ENCODE data around the gene MACF1. TPM values are rescaled to one million over a fixed set of nuclear protein-coding genes. Genes with fewer than 3 reads are reported as not detected.

MACF1 gene
- total and polyA plus RNA-seq, 2 of the 13 experiments (the other 11 are each of a cell fraction or from before 2014, with no cell fraction given), result 36.7 to 65.4 TPM

DNA sequence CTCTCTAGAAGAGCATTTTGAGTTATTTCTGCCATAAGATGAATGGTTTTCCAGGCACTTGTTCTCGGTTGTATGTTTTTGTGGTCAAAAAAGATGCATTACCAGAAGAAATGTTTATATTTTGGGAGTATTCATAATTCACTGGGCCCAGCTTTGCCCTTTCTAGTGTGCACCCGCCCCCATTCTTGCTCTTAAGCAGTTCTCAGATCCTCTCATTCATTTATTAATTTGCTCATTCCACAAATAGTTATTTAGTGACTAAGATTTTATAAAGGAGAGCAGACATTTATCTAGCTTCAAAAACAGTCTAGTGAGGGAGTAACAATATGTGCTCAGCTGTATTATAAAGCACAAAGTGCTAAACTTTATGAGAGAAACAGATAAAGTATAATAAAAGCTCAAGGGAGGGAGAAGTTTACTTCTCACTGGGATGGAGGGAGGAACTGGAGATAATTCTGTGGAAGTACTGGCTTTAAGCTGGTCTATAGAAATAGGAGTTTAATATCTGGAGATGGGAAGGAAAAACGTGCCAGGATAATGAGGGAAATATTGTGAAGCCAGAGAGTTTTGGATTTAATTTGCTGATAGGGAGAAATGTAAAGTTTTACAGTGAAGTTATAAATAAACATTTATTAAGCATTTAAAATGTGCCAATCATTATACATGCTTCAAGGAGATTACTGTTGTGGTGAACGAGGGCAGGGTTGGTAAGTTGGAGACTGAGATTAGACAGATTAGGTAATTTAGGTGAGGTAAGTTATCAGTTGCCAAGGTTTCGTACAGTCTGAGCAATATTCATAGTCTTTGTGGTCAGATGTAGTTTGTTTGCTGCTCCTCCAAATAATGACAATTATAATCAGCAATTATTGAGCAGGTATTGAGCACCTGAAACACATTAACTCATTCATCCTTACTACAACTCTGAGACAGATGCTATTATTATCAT, 9.1 kb upstream of the MACF1 start (continued):
- no peak for TF ChIP-seq RFXAP (CRISPR knock-in tag; IDR thresholded peaks at IDR 0.05; ENCODE audit: borderline replicate concordance)
- TF ChIP-seq NCOR1 (IDR thresholded peaks at IDR 0.05; ENCODE audit: borderline replicate concordance, low read length), result no peak
- TF ChIP-seq SATB2 (CRISPR knock-in tag; IDR thresholded peaks at IDR 0.05), result no peak
- TF ChIP-seq ZSCAN12 (CRISPR knock-in tag; IDR thresholded peaks at IDR 0.05), result no peak
- no peak for TF ChIP-seq ZMAT3 (CRISPR knock-in tag; conservative IDR thresholded peaks at IDR 0.05)

DNA sequence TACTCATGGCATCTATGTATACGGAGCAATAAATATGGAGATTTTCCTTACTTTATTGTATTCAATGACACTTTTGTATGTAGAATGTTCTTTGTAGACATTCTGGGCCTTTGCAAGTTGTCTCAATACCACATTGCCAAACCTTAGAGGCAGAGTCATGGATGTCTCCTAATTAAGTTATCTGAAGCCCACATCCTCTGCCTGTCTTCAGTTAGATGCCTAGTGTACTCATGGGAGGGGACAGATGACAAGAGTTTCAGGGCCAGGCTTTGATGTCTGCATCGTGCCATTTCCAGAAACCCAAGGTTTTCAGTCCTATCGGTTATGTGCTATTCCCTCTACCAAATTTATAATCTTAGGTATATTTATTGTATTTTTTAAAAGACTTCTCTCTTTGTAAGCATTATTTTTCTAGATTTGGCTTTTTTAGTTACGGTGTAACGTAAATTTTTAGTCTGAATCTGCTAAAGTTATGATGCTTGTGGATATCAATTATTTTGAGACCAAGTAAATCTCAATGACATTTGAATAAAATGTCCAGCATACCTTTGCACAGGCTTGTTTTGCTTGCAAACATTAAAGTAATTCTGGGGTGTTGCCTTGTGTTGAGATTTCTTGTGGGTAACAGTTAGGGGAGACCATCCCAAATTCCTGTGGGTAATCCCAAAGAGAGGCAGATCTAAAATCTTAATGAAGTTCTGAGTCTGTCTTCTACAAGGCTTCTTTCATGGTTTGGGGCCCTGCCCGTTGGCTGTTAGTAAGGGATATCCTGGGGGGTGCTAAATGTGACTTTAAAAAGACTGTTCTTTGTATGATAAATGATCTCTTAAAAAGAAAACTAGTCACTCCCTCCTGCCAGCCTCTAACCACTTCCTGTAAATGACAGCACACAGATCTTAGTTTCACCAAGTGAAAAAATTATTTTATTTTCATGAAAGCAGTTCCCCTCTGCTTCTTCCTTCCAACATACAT, 8.0 kb upstream of the MACF1 start:
- Histone ChIP-seq H3K4me3 (replicated peaks in 1 of 3; ENCODE audit: insufficient read depth in 1 of 3, low read depth in 2 of 3, low read length in 3 of 3) (no peak overlapping the region), H3K79me2 (ENCODE audit: insufficient read depth, low read length) (peaks cover 3% of the 10 kb centered on the region), H3K4me2 (ENCODE audit: low read depth, low read length) (no peak overlapping the region), H3K9ac (ENCODE audit: insufficient read depth, low read depth, low read length) (no peak overlapping the region), H3K4me1 (ENCODE audit: insufficient read depth, low read length) (peaks cover 35% of the 10 kb centered on the region), H3K27me3 (ENCODE audit: control insufficient read depth in 1 of 2, insufficient read depth in 2 of 2, low read length in 2 of 2) (no peaks in the 10 kb centered on the region), H3K27ac (ENCODE audit: extremely low read length, insufficient read depth, low read length) (no peak overlapping the region), H2AFZ (ENCODE audit: low read length) (no peak overlapping the region), H3K9me3 (ENCODE audit: low read length) (no peaks in the 10 kb centered on the region), H4K20me1 (ENCODE audit: insufficient read depth, low read length) (peaks cover 22% of the 10 kb centered on the region), H3K36me3 (replicated peaks in 1 of 2; ENCODE audit: control insufficient read depth in 1 of 2, insufficient read depth in 2 of 2, low read length in 2 of 2) (no peaks in the 10 kb centered on the region)
- ChIA-PET POLR2A (no interaction called here), CTCF (ENCODE audit: low intra/inter-chr PET ratio, low total read pairs) (no interaction called here)
- WGBS (ENCODE audit: low lambda C conversion rate), result 90% methylated on average over 6 of the region's 6 CpGs
- in situ Hi-C loops (cut with HindIII; ENCODE audit: extremely low pct_ligation_motif_present, low pct_unique_long_range_greater_than_20kb), result loop anchor here (5.0 kb wide), 1 partner anchor 56 kb away; no protein-coding TSS in a partner anchor
- no TSS peak for BruUV-seq (replicated peaks)
- DNase-seq (ENCODE audit: low spot score) (no peak), ATAC-seq (no peak), FAIRE-seq (no peak)
- TF ChIP-seq SRSF9 (IDR thresholded peaks at IDR 0.05; ENCODE audit: borderline replicate concordance, insufficient read depth, low read depth, low read length, poor library complexity, severe bottlenecking), result no peak
- TF ChIP-seq NR2C2 (CRISPR knock-in tag; IDR thresholded peaks at IDR 0.05; ENCODE audit: borderline replicate concordance), result no peak
- TF ChIP-seq KLF9 (CRISPR knock-in tag; IDR thresholded peaks at IDR 0.05; ENCODE audit: low read depth), result no peak
- no peak for TF ChIP-seq ZNF619 (CRISPR knock-in tag; IDR thresholded peaks at IDR 0.05)
- no peak for TF ChIP-seq MAFF (IDR thresholded peaks at IDR 0.05; ENCODE audit: low read depth, low read length)
- TF ChIP-seq, protein P1, sequence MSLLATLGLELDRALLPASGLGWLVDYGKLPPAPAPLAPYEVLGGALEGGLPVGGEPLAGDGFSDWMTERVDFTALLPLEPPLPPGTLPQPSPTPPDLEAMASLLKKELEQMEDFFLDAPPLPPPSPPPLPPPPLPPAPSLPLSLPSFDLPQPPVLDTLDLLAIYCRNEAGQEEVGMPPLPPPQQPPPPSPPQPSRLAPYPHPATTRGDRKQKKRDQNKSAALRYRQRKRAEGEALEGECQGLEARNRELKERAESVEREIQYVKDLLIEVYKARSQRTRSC (CRISPR knock-in tag; IDR thresholded peaks at IDR 0.05; ENCODE audit: low read depth), result no peak
- no peak for TF ChIP-seq TCF12 (IDR thresholded peaks at IDR 0.05)
- TF ChIP-seq TCF12 (CRISPR knock-in tag; IDR thresholded peaks at IDR 0.05), result no peak
- no peak for TF ChIP-seq YEATS4 (CRISPR knock-in tag; IDR thresholded peaks at IDR 0.05; ENCODE audit: borderline replicate concordance)
- TF ChIP-seq, protein P2, sequence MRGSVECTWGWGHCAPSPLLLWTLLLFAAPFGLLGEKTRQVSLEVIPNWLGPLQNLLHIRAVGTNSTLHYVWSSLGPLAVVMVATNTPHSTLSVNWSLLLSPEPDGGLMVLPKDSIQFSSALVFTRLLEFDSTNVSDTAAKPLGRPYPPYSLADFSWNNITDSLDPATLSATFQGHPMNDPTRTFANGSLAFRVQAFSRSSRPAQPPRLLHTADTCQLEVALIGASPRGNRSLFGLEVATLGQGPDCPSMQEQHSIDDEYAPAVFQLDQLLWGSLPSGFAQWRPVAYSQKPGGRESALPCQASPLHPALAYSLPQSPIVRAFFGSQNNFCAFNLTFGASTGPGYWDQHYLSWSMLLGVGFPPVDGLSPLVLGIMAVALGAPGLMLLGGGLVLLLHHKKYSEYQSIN (CRISPR knock-in tag; IDR thresholded peaks at IDR 0.05; ENCODE audit: borderline replicate concordance), result no peak
- no peak for TF ChIP-seq MIER3 (CRISPR knock-in tag; IDR thresholded peaks at IDR 0.05; ENCODE audit: borderline replicate concordance)
- intact Hi-C loops (cut with micrococcal nuclease; ENCODE audit: unreplicated experiment), result no loop called here

Measured in HepG2 (cell line).